Neural progenitor cell (in vitro differentiated cells): Measurements from ENCODE around the gene PPP6R1. TPM values are rescaled to one million over a fixed set of nuclear protein-coding genes. Genes with fewer than 3 reads are reported as not detected.
A peak's percentile ranks its signal among the peaks of the same experiment; 100 is the strongest.

Experiments used
- DNase-seq: peaks from one replicate; pipeline ENCODE4 v3.0.0-alpha.2; 2016; ENCODE audit warnings: low spot score
- H2AFZ ChIP-seq: fragments of 200-600 bp; sonication (generic); replicated peaks from 2 replicates; pipeline ENCODE4 v1.6.1; 2016; ENCODE audit warnings: antibody characterized with exemption
- H3F3A ChIP-seq: fragments of 200-600 bp; sonication (generic); 2 replicates; pipeline ENCODE4 v1.6.1; 2016; ENCODE audit warnings: antibody characterized with exemption, low read depth
- H3K27ac ChIP-seq: fragments of 200-600 bp; sonication (generic); 2 replicates; pipeline ENCODE4 v1.5.1; 2016; ENCODE audit warnings: mild to moderate bottlenecking
- H3K27me3 ChIP-seq: fragments of 200-600 bp; sonication (generic); 2 replicates; pipeline ENCODE4 v1.6.1; 2016; ENCODE audit warnings: mild to moderate bottlenecking, moderate library complexity
- H3K36me3 ChIP-seq: fragments of 200-600 bp; sonication (generic); 2 replicates; pipeline ENCODE4 v1.5.1; 2016
- H3K4me1 ChIP-seq: fragments of 200-600 bp; sonication (generic); 2 replicates; pipeline ENCODE4 v1.6.1; 2016; ENCODE audit warnings: mixed run types
- H3K4me2 ChIP-seq: fragments of 200-600 bp; sonication (generic); 2 replicates; pipeline ENCODE4 v1.6.1; 2016
- H3K4me3 ChIP-seq: fragments of 200-600 bp; sonication (generic); 2 replicates; pipeline ENCODE4 v1.5.1; 2016
- H3K79me2 ChIP-seq: fragments of 200-600 bp; sonication (generic); 2 replicates; pipeline ENCODE4 v1.6.1; 2016; ENCODE audit warnings: low read depth
- H3K9ac ChIP-seq: fragments of 200-600 bp; sonication (generic); 2 replicates; pipeline ENCODE4 v1.6.1; 2016
- H3K9me3 ChIP-seq: fragments of 200-600 bp; sonication (generic); 2 replicates; pipeline ENCODE4 v1.5.1; 2016; ENCODE audit warnings: low read depth
- H4K20me1 ChIP-seq: fragments of 200-600 bp; sonication (generic); 2 replicates; pipeline ENCODE4 v1.6.1; 2016; ENCODE audit warnings: low read depth
- H3K27ac Mint-ChIP-seq: 3 replicates; pipeline ENCODE4 v1.8.0; 2021; ENCODE audit warnings: mixed read lengths
- H3K27me3 Mint-ChIP-seq: 2 replicates; pipeline ENCODE4 v1.8.0; 2022; ENCODE audit warnings: low read depth, mild to moderate bottlenecking, inconsistent platforms, moderate library complexity, mixed read lengths; ENCODE audit not compliant: insufficient read depth
- H3K36me3 Mint-ChIP-seq: 3 replicates; pipeline ENCODE4 v1.8.0; 2021; ENCODE audit warnings: mixed read lengths
- H3K4me1 Mint-ChIP-seq: 3 replicates; pipeline ENCODE4 v1.8.0; 2021; ENCODE audit warnings: mixed read lengths
- H3K4me3 Mint-ChIP-seq: 3 replicates; pipeline ENCODE4 v1.8.0; 2021; ENCODE audit warnings: mild to moderate bottlenecking, moderate library complexity, mixed read lengths
- H3K9me3 Mint-ChIP-seq: 3 replicates; pipeline ENCODE4 v1.8.0; 2020; ENCODE audit warnings: mixed read lengths
- CTCF ChIP-seq: fragments of 200-600 bp; sonication (generic); IDR thresholded peaks from 2 replicates; pipeline ENCODE4 v1.5.1; 2017; ENCODE audit warnings: antibody characterized with exemption, mild to moderate bottlenecking
- EZH2 ChIP-seq: fragments of 200-600 bp; sonication (generic); IDR thresholded peaks from 2 replicates; pipeline ENCODE4 v1.6.1; 2017; ENCODE audit warnings: antibody characterized with exemption, mild to moderate bottlenecking, moderate library complexity
- EZH2phosphoT487 ChIP-seq: fragments of 200-600 bp; sonication (generic); IDR thresholded peaks from 2 replicates; pipeline ENCODE4 v1.6.1; 2017; ENCODE audit warnings: antibody characterized with exemption
- total RNA-seq: library from RNA; depleted of rRNA; stranded (reverse); fragments of >200 nt; gene quantifications from 2 replicates; pipeline ENCODE4 v1.2.3, GENCODE V29; 2015; ENCODE audit warnings: low replicate concordance

The PPP6R1 gene
- total RNA-seq, 1 donor from 2014 or later: 13.1 TPM

GRCh38 chr19:55284405-55285058 lies 25.7 kb upstream of the PPP6R1 start:
- DNase-seq: peak; percentile 45
- Histone ChIP-seq H3K4me3 (peak overlapping the region; percentile 98), H3K27ac (peak overlapping the region; percentile 75), H2AFZ (no peak overlapping the region), H3K9ac (peak overlapping the region; percentile 85), H4K20me1 (peaks cover 5% of the 10 kb centered on the region), H3K36me3 (no peaks in the 10 kb centered on the region), H3K4me1 (peaks cover 8% of the 10 kb centered on the region), H3K27me3 (no peaks in the 10 kb centered on the region), H3K79me2 (peaks cover 19% of the 10 kb centered on the region), H3K9me3 (no peaks in the 10 kb centered on the region), H3K4me2 (peak overlapping the region; percentile 87), H3F3A (peaks cover 35% of the 10 kb centered on the region)
- H3K27ac Mint-ChIP-seq: peak overlapping the region; percentile 89
- H3K27me3 Mint-ChIP-seq: peaks cover 4% of the 10 kb centered on the region
- H3K36me3 Mint-ChIP-seq: no peaks in the 10 kb centered on the region
- H3K9me3 Mint-ChIP-seq: no peaks in the 10 kb centered on the region
- peaks cover 34% of the 10 kb centered on the region for H3K4me1 Mint-ChIP-seq
- TF ChIP-seq CTCF (no peak), EZH2 (no peak), EZH2phosphoT487 (no peak)
- H3K4me3 Mint-ChIP-seq: peak overlapping the region; percentile 89

- H3K27me3 ChIP-seq: no peaks in the 10 kb centered on the region
- peak within 1 kb of the TSS; percentile 89 for H3K4me3 Mint-ChIP-seq
- H2AFZ ChIP-seq: peak within 1 kb of the TSS; percentile 57
- H3K27ac ChIP-seq: peak within 1 kb of the TSS; percentile 75
- H3F3A ChIP-seq: peaks cover 43% of the 10 kb centered on the region
- peaks cover 8% of the 10 kb centered on the region for H4K20me1 ChIP-seq
- no peaks in the 10 kb centered on the region for H3K9me3 Mint-ChIP-seq
- H3K9ac ChIP-seq: peak within 1 kb of the TSS; percentile 85
- peaks cover 4% of the 10 kb centered on the region for H3K27me3 Mint-ChIP-seq
- peak; percentile 92 for DNase-seq
- H3K4me3 ChIP-seq: peak within 1 kb of the TSS; percentile 98
- H3K27ac Mint-ChIP-seq: peak within 1 kb of the TSS; percentile 89
- TF ChIP-seq EZH2 (no peak), EZH2phosphoT487 (no peak), CTCF (no peak)
- H3K36me3 Mint-ChIP-seq: no peaks in the 10 kb centered on the region
- H3K4me1 ChIP-seq: peaks cover 12% of the 10 kb centered on the region
- peaks cover 25% of the 10 kb centered on the region for H3K79me2 ChIP-seq
- H3K9me3 ChIP-seq: no peaks in the 10 kb centered on the region
- H3K36me3 ChIP-seq: no peaks in the 10 kb centered on the region
- peak within 1 kb of the TSS; percentile 87 for H3K4me2 ChIP-seq
- peaks cover 39% of the 10 kb centered on the region for H3K4me1 Mint-ChIP-seq
Measured at GRCh38 chr19:55283548-55284377, 24.9 kb upstream of the PPP6R1 start, which contains the start of gene BRSK1. Gene BRSK1 (plus strand): TSS chr19:55283997. CDS start chr19:55284443, 446 bp downstream.

GRCh38 chr19:55279770-55280643 lies 21.2 kb upstream of the PPP6R1 start, which contains the start of gene HSPBP1:
Gene HSPBP1 (minus strand): TSS chr19:55280110. CDS start chr19:55279608, 502 bp downstream.
- Histone ChIP-seq H3K36me3 (no peaks in the 10 kb centered on the region), H3K4me1 (peaks cover 7% of the 10 kb centered on the region), H3K9ac (peak within 1 kb of the TSS; percentile 57), H4K20me1 (peaks cover 3% of the 10 kb centered on the region), H3K9me3 (no peaks in the 10 kb centered on the region), H3K4me3 (peak within 1 kb of the TSS; percentile 81), H3F3A (peaks cover 33% of the 10 kb centered on the region), H3K27me3 (no peaks in the 10 kb centered on the region), H2AFZ (peak within 1 kb of the TSS; percentile 86), H3K27ac (peak within 1 kb of the TSS; percentile 88), H3K4me2 (peak within 1 kb of the TSS; percentile 91), H3K79me2 (peaks cover 22% of the 10 kb centered on the region)
- TF ChIP-seq EZH2phosphoT487: no peak
- TF ChIP-seq EZH2: no peak
- TF ChIP-seq CTCF: no peak
- peak; percentile 98 for DNase-seq
- no peaks in the 10 kb centered on the region for H3K9me3 Mint-ChIP-seq
- H3K36me3 Mint-ChIP-seq: peaks cover 7% of the 10 kb centered on the region
- H3K4me1 Mint-ChIP-seq: peaks cover 39% of the 10 kb centered on the region
- H3K4me3 Mint-ChIP-seq: peak within 1 kb of the TSS; percentile 98
- peaks cover 8% of the 10 kb centered on the region for H3K27me3 Mint-ChIP-seq
- H3K27ac Mint-ChIP-seq: peak within 1 kb of the TSS; percentile 99
